AG20443 (cell line): ENCODE results near the gene ERV3-1.
A peak's percentile ranks its signal among the peaks of the same experiment; 100 is the strongest.
"Not testable (repeated sequence)": the region's sequence is repeated elsewhere in the genome, so short reads cannot be mapped to it uniquely, and the experiment has no call there.

Experiments used
- DNase-seq: peaks from one replicate; pipeline ENCODE4 v3.0.0; 2012; ENCODE audit warnings: low spot score, mixed read lengths

The ERV3-1 gene

GRCh38 chr7:65006094-65006992, at the start of gene ERV3-1:
ERV3-1 (minus strand) TSS chr7:65006687; CDS start chr7:64993026, 13,661 bp downstream.
- DNase-seq, result peak; percentile 95

GRCh38 chr7:65055786-65056185, 49.3 kb upstream of the ERV3-1 start:
- DNase-seq, result not testable (repeated sequence)

GRCh38 chr7:65054466-65054994, 48.0 kb upstream of the ERV3-1 start:
- not testable (repeated sequence) for DNase-seq

GRCh38 chr7:65051654-65052053, 45.2 kb upstream of the ERV3-1 start:
- not testable (repeated sequence) for DNase-seq

- DNase-seq, result not testable (repeated sequence)
These were observed 44.7 kb upstream of the ERV3-1 start for GRCh38 chr7:65051139-65051538.

- not testable (repeated sequence) for DNase-seq
These were observed 39.8 kb upstream of the ERV3-1 start for GRCh38 chr7:65046329-65046728.

- not testable (repeated sequence) for DNase-seq
These were observed 39.1 kb upstream of the ERV3-1 start for GRCh38 chr7:65045589-65045988.

- DNase-seq, result peak; percentile 16
These were observed 32.3 kb upstream of the ERV3-1 start for GRCh38 chr7:65038767-65039166.

- peak; percentile 98 for DNase-seq
These were observed 31.5 kb upstream of the ERV3-1 start for GRCh38 chr7:65037740-65038688.

- not testable (repeated sequence) for DNase-seq
These were observed 30.0 kb upstream of the ERV3-1 start for GRCh38 chr7:65036526-65036925.

- DNase-seq, result not testable (repeated sequence)
These were observed 29.0 kb upstream of the ERV3-1 start for GRCh38 chr7:65035469-65035868.

- DNase-seq, result peak; percentile 8
These were observed 27.8 kb upstream of the ERV3-1 start for GRCh38 chr7:65034120-65034782.

- not testable (repeated sequence) for DNase-seq
These were observed 26.9 kb upstream of the ERV3-1 start for GRCh38 chr7:65033391-65033790.

GRCh38 chr7:65025023-65025422, 18.5 kb upstream of the ERV3-1 start:
- DNase-seq, result not testable (repeated sequence)

- not testable (repeated sequence) for DNase-seq
These were observed 14.5 kb upstream of the ERV3-1 start for GRCh38 chr7:65020978-65021377.

- not testable (repeated sequence) for DNase-seq
These were observed 3.4 kb upstream of the ERV3-1 start for GRCh38 chr7:65009881-65010280.

- DNase-seq, result not testable (repeated sequence)
These were observed 2.9 kb upstream of the ERV3-1 start for GRCh38 chr7:65009394-65009793.

- DNase-seq, result not testable (repeated sequence)
These were observed 549 bp upstream of the ERV3-1 start for GRCh38 chr7:65007036-65007435.

- DNase-seq, result no peak
These were observed 1.9 kb downstream of the ERV3-1 start for GRCh38 chr7:65004575-65004974.

GRCh38 chr7:65002972-65003585, 3.4 kb downstream of the ERV3-1 start:
- no peak for DNase-seq

- DNase-seq, result no peak
These were observed 5.1 kb downstream of the ERV3-1 start for GRCh38 chr7:65001291-65001814.
